A549 (cell line): ENCODE results near the gene TBC1D10A.

Source experiments
- BHLHE40 ChIP-seq: IDR thresholded peaks from 2 replicates; pipeline ENCODE4 v1.6.1; 2012; ENCODE audit warnings: low read depth, low read length, inconsistent platforms
- ESRRA ChIP-seq: fragments of 150-350 bp; IDR thresholded peaks from 2 replicates; pipeline ENCODE4 v1.6.1; 2014; ENCODE audit warnings: mild to moderate bottlenecking, low read length, borderline replicate concordance
- HOXB5 ChIP-seq: fragments of 250-450 bp; sonication (Bioruptor Pico); IDR thresholded peaks from 2 replicates; pipeline ENCODE4 v1.5.0; 2020; ENCODE audit warnings: mild to moderate bottlenecking, moderate library complexity
- JUNB ChIP-seq: fragments of >200 bp; sonication (Bioruptor Twin); formaldehyde crosslinking; IDR thresholded peaks from 2 replicates; pipeline ENCODE4 v1.6.1; 2016
- MYC ChIP-seq: IDR thresholded peaks from 2 replicates; pipeline ENCODE4 v1.6.1; 2012; ENCODE audit warnings: mild to moderate bottlenecking, inconsistent platforms, low read length, improper control_type of control experiment, borderline replicate concordance
- POLR2A ChIP-seq: IDR thresholded peaks from 2 replicates; pipeline ENCODE4 v1.6.1; 2012; ENCODE audit warnings: mild to moderate bottlenecking, low read length
- RCOR1 ChIP-seq: fragments of 150-350 bp; IDR thresholded peaks from 2 replicates; pipeline ENCODE4 v1.6.1; 2014; ENCODE audit warnings: antibody characterized with exemption, low read length, low read depth
- SMC3 ChIP-seq: fragments of >200 bp; sonication (Bioruptor Twin); formaldehyde crosslinking; IDR thresholded peaks from 3 replicates; pipeline ENCODE4 v1.6.1; 2018; ENCODE audit warnings: inconsistent platforms
- TF ChIP-seq, protein P1 (sequence below): fragments of >200 bp; sonication (Bioruptor Twin); formaldehyde crosslinking; IDR thresholded peaks from 3 replicates; pipeline ENCODE4 v1.5.1; 2016
- TF ChIP-seq, protein P2 (sequence below): fragments of 250-450 bp; sonication (Bioruptor Pico); IDR thresholded peaks from 2 replicates; pipeline ENCODE4 v1.5.0; 2021; ENCODE audit warnings: mild to moderate bottlenecking, moderate library complexity, borderline replicate concordance

DNA sequence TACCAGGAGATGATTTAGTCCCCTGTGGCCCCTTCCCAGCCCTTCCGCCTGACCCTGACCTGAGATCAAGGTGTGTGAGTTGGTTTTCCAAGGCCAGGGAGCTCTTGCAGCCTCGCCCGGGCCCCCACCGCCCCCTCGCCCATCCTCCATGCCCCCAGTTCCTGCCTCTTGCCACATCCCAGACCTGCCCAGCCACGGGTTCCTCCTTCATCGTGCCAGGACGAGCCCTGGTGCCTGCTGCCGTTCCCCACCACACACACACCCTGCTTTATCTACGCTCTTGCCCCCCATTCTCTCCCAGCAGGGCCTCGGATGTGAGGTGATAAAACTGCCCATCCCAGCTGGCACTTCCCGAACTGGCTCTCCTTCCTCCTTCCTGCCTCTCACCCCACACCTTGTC, 78.8 kb downstream of the TBC1D10A start:
- no peak for TF ChIP-seq JUNB
- no peak for TF ChIP-seq POLR2A
- TF ChIP-seq BHLHE40: no peak
- TF ChIP-seq, protein P1, sequence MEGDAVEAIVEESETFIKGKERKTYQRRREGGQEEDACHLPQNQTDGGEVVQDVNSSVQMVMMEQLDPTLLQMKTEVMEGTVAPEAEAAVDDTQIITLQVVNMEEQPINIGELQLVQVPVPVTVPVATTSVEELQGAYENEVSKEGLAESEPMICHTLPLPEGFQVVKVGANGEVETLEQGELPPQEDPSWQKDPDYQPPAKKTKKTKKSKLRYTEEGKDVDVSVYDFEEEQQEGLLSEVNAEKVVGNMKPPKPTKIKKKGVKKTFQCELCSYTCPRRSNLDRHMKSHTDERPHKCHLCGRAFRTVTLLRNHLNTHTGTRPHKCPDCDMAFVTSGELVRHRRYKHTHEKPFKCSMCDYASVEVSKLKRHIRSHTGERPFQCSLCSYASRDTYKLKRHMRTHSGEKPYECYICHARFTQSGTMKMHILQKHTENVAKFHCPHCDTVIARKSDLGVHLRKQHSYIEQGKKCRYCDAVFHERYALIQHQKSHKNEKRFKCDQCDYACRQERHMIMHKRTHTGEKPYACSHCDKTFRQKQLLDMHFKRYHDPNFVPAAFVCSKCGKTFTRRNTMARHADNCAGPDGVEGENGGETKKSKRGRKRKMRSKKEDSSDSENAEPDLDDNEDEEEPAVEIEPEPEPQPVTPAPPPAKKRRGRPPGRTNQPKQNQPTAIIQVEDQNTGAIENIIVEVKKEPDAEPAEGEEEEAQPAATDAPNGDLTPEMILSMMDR: no peak
- no peak for TF ChIP-seq HOXB5
- TF ChIP-seq, protein P2, sequence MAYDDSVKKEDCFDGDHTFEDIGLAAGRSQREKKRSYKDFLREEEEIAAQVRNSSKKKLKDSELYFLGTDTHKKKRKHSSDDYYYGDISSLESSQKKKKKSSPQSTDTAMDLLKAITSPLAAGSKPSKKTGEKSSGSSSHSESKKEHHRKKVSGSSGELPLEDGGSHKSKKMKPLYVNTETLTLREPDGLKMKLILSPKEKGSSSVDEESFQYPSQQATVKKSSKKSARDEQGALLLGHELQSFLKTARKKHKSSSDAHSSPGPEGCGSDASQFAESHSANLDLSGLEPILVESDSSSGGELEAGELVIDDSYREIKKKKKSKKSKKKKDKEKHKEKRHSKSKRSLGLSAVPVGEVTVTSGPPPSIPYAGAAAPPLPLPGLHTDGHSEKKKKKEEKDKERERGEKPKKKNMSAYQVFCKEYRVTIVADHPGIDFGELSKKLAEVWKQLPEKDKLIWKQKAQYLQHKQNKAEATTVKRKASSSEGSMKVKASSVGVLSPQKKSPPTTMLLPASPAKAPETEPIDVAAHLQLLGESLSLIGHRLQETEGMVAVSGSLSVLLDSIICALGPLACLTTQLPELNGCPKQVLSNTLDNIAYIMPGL (CRISPR knock-in tag): no peak
- no peak for TF ChIP-seq SMC3
- TF ChIP-seq ESRRA: no peak
- no peak for TF ChIP-seq MYC
- TF ChIP-seq RCOR1: no peak
